CD4-positive, alpha-beta T cell treated with Interleukin-12 subunit alpha and Interleukin-12 subunit beta, for 1 hour (primary cell): ENCODE data around the gene IPO5.
"Not testable (repeated sequence)": the region's sequence is repeated elsewhere in the genome, so short reads cannot be mapped to it uniquely, and the experiment has no call there.

Source experiments
- DNase-seq: peaks from one replicate; pipeline ENCODE4 v3.0.0-alpha.2; 2020

IPO5 gene

DNA sequence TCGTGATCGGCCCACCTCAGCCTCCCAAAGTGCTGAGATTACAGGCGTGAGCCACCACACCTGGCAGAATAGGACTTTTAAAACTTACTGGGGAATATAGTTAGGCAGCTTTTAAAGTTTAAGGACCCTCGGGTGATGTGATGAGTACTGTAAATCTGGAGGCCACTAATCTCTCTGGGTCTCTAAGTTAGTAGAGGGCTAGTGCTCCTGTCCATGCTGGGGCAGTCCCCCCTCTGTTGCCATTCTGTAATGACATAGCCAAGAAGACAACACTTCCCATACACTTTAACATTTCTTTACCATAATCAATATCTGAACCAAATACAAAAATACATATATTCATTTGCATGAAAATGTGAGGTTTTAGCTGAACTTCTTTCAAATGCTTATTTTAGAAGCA is 65.7 kb downstream of the IPO5 start:
- DNase-seq = no peak

DNA sequence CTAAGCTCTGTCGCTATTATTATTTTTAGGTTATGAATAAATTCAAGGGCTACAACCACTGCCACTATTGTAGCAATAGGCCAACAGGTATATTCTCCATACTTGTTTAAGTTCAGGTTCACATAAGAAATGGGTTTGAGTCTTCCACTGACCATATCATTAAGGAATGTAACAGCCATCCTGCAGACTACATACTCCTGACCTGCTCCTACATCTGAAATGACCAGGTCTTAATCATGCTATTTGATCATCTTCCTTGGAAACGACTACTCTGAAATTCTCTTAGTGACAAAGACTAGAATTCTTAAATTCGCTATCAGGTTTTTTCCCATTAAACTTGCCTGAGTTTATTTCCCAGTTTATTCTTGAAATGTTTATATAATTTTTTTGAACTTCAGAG is 66.8 kb downstream of the IPO5 start:
- DNase-seq = no peak

DNA sequence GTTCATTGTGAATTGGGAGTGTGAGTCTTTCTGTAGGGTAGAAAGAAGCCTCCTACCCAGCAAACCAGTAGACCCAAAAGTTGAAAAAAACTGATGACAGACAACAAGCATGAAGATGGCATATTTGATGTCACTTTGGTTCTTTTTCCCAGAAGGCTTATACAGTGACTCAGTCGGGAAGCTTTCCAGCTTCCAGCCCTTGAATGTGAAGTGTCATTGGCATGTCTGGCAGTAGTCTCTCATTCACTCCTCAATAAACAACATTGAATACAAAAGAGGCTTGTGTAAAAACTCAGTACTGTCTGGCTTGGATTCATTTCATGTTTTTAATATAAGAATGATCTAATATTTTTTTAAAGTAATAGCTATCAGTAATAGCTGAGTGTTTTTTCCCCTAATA is 68.7 kb downstream of the IPO5 start:
- no peak for DNase-seq

DNA sequence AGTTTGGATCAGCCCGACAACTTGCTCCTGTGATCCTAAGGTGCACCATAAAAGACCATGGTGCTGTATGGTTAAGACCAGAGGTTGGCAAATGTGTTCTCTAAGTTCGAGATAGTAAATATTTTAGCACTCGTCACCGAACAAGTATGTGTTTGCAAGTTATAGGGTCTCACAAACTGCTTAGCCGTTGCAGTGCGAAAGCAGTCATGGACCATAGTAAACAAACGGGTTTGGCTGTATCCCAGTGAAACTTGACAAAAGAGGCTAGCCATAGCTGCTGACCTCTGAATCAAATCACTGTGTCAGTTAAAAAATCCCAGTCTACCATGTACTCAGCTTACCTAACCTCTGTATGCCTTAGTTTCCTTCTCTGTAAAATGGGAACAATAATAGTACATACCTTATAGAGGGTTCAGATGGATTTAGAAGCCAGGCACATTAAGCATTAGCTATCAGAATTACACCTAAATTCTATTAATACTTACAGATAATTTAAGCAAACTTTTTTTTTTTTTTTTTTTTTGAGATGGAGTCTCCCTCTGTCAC is 72.1 kb downstream of the IPO5 start:
- no peak for DNase-seq

DNA sequence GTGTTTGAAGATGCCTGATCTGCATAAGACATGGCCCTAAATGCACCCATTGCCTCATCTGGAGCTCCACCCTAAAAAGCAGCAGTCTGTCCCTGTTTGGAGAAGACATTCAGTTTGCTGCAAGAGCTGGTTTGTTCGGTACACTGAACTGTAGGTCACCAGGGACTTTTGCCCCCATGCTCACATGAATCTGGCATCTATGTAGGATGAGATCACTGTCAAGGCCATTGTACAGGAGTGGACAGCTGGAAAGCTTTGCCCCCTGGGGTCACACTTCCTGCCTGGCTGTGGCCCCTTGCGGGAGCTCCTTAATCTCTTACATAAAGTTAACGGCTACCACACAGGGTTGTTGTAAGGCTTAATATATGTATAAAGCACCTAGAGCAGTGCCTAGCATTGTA is 73.0 kb downstream of the IPO5 start:
- DNase-seq = no peak

DNA sequence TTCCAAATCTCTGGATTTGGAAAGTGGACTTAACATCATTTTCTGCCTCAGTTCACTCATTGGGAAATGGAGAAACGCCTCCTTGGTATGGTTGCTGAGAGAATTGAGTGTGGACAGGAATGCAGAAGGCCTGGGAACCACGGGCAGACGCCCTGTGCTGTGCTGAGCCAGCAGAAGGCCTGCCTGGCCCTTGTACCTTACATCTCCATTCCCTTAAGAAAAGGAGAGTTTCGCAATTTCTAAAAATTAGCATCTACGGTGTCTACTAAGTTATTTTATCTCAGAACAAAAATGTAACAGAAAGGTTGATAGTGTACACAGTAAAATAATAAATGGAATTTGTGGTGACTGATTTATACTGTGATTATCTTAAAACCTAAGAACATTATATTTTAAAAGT is 78.7 kb downstream of the IPO5 start:
- no peak for DNase-seq

DNA sequence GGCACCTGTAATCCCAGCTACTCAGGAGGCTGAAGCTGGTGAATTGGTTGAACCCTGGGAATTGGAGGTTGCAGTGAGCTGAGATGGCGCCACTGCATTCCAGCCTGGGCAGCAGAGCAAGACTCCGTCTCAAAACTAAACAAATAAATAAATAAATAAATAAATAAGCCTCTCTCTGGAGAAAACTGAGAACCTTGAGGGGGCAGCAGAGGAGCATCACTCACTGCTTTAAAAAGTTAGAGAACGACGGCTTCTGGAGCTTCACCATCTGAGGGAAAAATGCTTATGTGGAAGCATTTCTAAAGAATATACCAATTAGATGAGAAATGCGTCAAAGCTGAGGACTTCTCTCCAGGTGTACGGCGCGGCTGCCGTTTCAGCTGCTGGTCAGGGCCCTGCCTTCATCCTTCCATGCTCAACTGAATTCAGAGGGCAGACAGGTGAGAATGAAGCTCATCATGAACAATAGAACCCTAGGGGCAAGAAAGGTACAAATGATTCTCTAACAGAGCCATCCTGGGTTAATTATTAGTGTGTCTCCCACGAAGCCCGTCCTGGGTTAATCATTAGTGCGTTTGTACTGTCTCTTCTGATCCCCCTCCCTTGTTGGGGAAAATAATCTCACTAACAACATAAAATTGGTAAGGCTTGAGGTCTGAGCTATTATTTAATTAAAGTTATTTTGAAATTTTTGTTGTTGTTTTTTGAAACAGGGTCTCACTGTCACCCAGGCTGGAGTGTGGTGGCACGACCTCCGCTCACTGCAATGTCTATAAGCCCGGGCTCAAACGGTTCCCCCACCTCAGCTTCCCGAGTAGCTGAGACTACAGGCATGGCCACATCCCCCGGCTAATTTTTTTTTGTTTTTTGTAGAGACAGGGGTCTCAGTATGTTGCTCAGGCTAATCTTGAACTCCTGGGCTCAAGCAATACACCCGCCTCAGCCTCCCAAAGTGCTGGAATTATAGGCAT is 80.1 kb downstream of the IPO5 start:
- no peak for DNase-seq

DNA sequence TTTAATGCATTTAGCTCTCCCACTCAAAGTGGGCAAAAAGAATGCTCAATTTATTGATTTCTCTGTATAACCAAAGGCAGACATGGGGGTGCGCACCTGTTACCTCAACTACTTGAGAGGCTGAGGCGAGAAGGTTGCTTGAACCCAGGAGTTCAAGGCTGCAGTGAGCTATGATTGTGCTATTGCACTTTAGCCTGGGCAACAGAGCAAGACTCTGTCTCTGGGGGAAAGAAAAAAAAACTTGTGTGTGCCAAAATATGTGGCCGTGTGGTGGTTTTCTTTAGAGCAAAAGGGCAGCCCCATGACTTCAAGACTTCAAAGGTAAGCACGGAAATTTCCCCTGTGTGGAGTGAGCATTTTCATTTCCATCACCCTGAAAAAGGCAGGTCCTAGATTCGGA is 81.9 kb downstream of the IPO5 start:
- no peak for DNase-seq

DNA sequence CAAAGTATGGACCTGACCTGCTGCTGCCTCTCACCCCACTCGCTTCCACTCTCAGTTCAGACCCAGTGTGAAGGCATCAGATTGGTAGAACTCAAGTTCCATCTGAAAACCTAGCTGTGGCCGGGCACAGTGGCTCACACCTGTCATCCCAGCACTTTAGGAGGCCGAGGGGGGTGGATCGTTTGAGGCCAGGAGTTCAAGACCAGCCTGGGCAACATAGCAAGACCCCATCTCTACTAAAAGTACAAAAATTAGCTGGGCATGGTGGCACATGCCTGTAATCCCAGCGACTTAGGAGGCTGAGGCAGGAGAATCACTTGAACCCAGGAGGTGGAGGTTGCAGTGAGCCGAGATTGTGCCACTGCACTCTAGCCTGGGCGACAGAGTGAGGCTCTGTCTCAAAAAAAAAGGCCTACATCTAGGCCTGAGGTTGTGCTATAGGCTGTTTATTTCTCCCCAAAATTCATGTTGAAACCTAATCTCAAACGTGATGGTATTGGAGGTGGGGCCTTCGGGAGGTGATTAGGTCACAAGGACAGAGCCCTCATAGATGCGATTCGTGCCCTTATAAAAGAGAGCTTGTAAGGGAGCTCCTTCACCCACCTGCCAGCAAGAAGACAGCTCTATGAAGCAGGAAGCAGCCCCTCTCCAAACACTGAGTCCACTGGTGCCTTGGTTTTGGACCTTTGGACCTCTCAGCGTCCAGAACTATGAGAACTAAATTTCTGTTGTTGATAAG is 83.3 kb downstream of the IPO5 start:
- not testable (repeated sequence) for DNase-seq

DNA sequence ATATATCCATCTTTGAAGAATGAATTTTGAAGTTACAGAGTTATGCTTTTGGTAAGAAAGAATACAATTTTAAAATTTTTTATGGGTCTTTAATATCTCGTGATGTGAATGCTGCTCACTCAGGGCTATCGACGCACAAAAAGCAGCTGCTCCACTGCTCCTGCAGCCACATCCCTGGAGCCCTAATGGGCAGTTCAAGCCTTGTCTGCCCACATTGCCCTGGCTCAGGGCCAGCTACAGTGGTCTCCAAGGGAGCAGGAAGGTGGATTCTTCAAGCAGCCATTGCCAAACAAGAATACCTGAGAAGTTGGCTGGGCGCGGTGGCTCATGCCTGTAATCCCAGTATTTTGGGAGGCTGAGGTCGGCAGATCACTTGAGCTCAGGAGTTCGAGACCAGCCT is 85.8 kb downstream of the IPO5 start:
- no peak for DNase-seq

DNA sequence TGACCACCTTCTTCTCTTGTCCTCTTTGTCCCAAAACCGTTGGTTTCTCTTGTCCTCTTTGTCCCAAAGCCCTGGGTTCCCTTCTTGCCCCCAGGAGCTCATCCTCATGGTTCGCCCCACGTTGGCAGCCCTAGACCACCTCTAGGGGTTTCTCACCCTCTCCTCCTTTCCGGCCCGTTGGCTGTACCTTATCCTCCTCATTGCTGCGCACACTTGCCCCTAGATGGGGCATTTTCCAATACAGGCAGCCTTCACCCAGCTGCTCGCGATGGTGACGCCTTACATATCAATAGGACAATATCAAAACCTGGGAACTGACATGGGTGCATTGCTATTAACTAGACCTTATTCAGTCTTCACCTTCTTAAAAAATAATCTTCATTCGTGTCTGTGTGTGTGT is 86.5 kb downstream of the IPO5 start:
- no peak for DNase-seq

DNA sequence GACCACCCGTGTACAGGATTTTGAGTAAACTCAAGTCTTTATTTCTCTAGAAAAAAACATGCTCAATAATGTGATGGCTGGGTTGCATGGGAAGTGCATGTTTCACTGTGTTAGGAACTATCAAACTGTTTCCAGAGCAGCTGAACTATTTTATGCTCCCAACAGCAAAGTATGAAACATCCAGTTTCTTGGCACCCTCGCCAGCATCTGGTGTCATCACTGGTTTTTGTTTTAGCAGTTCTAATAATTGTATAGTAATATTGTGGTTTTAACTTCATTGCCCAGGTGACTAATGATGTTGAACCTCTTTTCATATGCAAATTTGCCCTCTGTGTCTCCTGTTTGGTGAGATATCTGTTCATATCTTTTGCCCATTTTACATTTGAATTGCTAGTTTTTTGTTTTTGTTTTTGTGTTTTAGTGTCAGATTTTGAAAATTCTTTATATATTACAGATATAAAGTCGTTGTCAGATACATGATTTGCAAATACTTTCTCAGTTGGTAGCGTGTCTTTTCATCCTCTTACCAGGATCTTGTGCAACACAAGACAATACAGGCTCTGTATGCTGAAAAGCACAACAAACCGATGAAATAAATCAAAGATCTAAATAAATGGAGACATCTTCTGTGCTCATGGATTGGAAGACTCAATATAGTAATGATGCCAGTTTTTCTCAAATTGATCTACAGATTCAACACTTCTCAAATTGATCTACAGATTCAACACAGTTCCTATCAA is 87.8 kb downstream of the IPO5 start:
- DNase-seq = no peak

DNA sequence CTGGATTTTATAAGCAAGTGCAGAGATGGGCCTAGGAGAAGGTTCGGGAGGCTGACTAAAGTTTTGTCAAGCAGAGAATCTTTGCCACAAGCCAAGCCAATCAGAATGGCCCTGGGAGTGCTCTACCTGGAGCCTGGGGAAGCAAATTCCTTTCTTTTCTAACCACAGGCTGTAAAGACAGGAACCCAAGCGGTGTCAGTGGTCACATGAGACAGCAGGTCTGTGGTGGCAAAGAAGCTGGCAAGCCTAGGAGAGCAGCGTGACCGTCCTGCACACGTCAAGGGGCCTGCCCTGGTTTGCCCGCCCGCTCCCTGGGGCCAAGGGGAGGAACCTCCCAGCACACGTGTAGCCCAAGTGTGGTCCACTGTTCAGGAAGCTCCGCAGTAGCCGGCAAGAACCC is 90.8 kb downstream of the IPO5 start:
- no peak for DNase-seq

DNA sequence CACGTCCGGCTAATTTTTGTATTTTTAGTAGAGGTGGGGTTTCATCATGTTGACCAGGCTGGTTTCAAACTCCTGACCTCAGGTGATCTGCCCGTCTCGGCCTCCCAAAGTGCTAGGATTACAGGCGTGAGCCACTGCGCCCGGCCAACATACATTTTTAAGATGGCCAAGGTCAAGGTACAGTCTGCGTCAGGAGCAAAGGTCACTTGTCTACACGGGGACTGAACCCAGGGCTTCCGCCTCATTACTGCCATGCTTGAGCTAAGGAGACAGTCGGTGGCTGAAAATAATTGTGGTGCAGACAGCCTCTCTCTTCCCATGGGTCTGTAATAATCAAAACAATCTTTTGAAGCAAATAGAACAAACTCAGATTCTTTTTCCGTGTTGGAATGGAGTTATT is 94.3 kb downstream of the IPO5 start:
- DNase-seq = not testable (repeated sequence)

DNA sequence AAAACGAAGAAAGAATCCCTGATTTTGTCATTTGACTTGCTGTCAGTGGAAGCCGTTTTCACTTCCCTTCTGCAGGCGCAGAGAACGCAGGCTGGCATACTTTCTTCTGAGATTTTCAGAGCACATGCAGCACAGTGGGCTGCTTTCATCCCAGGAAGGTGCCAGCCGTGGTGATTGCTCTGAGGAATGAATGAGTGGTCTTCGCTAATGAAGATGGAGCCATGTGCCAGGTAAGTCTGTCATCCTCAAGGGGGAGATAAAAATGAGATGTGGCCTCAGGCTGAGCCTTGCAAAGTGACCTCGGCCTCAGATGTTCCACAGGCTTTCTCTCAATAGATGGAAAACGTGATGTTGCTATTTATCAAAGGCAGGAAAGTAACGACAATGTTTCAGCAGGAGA is 94.8 kb downstream of the IPO5 start:
- no peak for DNase-seq

DNA sequence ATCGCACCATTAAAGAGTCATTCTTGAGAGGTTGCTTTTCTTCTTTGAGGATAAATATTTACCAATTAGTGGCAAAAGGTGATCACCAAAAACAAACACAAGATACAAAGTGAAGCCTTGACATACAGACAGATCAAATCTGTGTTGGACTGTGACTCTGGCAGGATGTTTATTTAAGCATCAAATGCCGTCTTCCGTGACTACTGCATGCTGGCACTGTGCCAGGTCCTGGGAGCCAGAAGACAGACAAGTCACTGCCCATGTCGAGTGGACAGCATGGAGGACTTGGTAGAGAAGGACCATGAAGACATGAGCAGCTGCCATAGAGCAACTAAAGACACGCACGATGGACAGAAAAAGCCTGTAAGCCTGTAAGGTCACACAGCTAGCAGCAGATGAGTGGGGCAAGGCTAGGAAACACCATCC is 96.6 kb downstream of the IPO5 start:
- DNase-seq = no peak

DNA sequence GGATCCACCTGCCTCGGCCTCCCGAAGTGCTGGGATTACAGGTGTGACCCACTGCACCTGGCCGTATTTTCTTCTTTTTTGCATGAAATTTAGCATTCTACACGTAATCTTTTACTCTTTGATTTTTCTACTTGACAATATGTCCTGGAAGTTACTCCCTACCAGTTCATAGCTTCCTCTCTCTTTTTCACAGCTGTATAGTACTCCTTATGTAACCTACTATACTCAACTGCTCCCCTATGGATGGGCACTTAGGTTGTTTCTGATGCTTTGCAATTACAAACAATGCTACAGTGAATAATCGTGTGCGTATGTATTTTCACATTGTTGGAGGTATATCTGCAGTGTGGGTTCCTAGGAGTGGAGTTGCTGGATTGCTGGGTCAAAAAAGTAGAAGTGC is 98.9 kb downstream of the IPO5 start:
- no peak for DNase-seq

DNA sequence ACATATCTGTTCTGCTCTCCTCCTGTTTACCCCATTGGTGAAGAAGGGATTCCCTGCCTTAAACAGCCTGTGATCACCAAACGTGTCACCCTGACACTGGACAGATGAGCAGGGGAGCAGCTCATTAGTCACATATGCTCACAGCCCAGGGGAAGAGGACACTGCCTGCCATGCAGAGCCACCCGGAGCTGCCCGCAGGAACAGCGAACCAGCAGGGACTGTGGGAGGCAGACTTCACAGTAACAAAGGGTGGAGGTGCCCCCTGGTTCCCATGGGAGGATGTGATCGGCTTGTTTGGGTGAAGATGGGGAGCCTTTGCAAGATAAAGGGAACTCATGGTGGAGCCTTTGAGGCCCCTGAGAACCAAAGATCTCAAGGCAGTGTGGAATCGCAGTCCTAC is 100.8 kb downstream of the IPO5 start:
- DNase-seq = no peak

DNA sequence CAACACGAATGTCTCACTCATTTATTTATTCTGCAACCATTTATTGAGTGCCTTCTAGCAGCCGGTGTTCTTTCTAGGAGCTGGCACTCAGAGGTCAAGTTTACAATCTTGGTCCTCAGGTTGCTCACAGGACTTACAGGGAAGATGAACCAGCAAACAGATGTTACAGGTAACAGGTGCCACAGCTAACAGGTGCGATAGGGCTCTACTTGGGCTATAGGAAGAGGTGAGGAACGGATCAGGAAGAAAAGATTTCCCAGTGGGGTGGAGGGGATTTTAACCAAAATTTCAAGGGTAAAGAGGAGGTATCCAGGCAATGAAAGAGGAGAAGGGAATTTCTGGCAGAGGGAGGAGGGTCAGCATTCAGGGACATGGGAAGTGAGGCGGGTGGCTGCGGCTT is 102.1 kb downstream of the IPO5 start:
- DNase-seq = no peak

DNA sequence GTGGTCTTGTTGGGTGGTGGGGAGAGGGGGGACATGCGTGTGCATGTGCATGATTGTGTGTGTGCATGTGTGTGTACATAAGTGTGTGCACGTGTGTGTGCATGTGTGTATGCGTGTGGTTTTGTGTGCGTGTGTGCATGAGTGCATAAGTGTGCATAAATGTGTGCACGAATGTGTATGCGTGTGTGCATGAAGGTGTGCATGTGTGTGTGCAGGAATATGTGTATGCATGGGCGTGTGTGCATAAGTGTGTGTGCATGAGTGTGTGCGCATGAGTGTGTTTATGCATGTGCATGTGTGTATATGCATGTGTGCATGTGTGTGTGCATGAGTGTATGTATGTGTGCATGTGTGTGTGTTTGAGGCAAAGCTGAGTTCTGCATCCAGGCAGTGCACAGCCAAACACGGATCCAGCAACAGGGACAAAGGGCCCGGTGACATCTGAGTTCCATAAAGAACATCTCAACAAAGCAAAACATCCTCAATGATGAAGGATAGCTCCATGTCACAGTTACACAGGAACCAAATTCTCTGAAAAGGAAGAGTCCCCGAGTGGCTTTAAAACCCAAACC is 103.5 kb downstream of the IPO5 start:
- DNase-seq = no peak

DNA sequence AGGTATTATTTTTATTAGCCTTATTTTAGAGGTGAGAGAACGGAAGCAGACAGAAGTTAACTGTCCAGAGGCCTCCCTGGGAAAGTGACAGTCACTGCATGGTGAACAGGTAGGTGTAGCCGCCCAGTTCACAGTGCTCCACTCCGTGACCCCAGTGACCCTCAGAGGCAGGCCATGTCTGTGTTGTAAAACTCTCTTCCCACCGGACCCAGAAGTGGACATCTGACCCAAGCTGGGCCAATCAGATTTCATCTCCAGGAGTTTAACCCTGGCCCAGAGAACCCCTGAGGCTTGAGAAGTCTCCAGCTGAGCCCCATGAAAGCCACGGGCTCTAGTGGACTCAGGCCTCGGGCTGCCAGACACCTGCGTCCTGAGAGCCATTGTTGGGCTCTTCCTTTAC is 105.8 kb downstream of the IPO5 start:
- no peak for DNase-seq

DNA sequence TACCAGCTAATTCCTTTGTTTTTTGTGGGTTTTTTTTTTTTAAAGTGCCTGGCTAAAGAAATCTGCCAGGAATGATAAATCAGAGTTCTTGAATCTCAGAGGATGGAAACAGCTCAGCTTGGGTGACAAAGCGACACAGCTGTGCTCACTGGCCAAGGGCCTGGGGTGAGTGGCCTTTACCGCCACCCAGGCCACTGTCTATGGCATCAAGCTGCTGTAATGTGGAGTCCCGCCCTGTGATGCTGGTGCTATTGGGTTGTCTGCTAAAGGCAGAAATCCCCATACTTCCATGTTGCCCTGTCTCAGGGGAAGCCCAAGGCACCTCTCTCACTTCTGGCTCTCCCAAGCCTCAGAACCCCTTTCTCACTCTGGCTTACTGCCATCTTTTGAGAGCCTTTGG is 106.8 kb downstream of the IPO5 start:
- DNase-seq = no peak

DNA sequence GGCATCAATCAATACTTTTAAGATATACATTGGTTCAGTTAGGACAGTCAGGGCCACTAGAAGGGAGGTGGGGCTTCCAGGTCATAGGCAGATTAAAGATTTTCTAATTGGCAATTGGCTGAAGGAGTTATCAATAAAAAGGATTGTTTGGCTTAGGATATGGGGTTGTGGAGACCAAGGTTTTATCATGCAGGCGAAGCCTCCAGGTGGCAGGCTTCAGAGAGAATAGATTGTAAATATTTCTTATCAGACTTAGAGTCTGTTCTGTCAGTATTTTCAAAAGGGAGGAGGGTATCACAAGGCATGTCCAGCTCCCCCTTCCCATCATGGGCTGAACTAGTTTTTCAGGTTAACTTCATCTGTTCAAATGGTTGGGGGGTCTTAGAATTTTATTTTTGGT is 112.0 kb downstream of the IPO5 start:
- no peak for DNase-seq
